Middle frontal gyrus (tissue), 1 donor: ENCODE measurements around the gene GJC3.
"Not testable (repeated sequence)": the region's sequence is repeated elsewhere in the genome, so short reads cannot be mapped to it uniquely, and the experiment has no call there.

Experiments
- DNase-seq: peaks from one replicate; pipeline ENCODE4 v3.0.0-alpha.2; 2015; ENCODE audit warnings: low spot score; ENCODE audit errors: extremely low spot score

Gene GJC3

GRCh38 chr7:99928994-99929729 lies at the start of gene GJC3:
Gene GJC3 (minus strand): TSS chr7:99929620. CDS start chr7:99929620, 0 bp downstream.
- no peak for DNase-seq

- DNase-seq, result no peak
Measured at GRCh38 chr7:99976626-99977025, 47.2 kb upstream of the GJC3 start.

GRCh38 chr7:99975782-99976521 lies 46.5 kb upstream of the GJC3 start, which contains the start of gene AZGP1:
Gene AZGP1 (minus strand): TSS chr7:99976031. CDS start chr7:99976020, 11 bp downstream.
- DNase-seq, result no peak

- no peak for DNase-seq
Measured at GRCh38 chr7:99974681-99975080, 45.3 kb upstream of the GJC3 start.

GRCh38 chr7:99973817-99974216 lies 44.4 kb upstream of the GJC3 start:
- DNase-seq, result not testable (repeated sequence)

- no peak for DNase-seq
Measured at GRCh38 chr7:99971242-99971641, 41.8 kb upstream of the GJC3 start.

GRCh38 chr7:99969813-99970212 lies 40.4 kb upstream of the GJC3 start:
- not testable (repeated sequence) for DNase-seq

GRCh38 chr7:99969298-99969697 lies 39.9 kb upstream of the GJC3 start:
- DNase-seq, result no peak

- DNase-seq, result no peak
Measured at GRCh38 chr7:99958564-99959227, 29.3 kb upstream of the GJC3 start.

GRCh38 chr7:99955247-99955646 lies 25.8 kb upstream of the GJC3 start:
- DNase-seq, result no peak

GRCh38 chr7:99954643-99955042 lies 25.2 kb upstream of the GJC3 start:
- not testable (repeated sequence) for DNase-seq

GRCh38 chr7:99953649-99954048 lies 24.2 kb upstream of the GJC3 start:
- DNase-seq, result no peak

GRCh38 chr7:99952649-99953048 lies 23.2 kb upstream of the GJC3 start:
- DNase-seq, result not testable (repeated sequence)

GRCh38 chr7:99950819-99951218 lies 21.4 kb upstream of the GJC3 start:
- DNase-seq, result not testable (repeated sequence)

- DNase-seq, result no peak
Measured at GRCh38 chr7:99949645-99950228, 20.3 kb upstream of the GJC3 start.

- DNase-seq, result no peak
Measured at GRCh38 chr7:99947608-99948007, 18.2 kb upstream of the GJC3 start.

GRCh38 chr7:99944497-99945070 lies 15.2 kb upstream of the GJC3 start:
- no peak for DNase-seq

- no peak for DNase-seq
Measured at GRCh38 chr7:99943641-99944496, 14.4 kb upstream of the GJC3 start.

- DNase-seq, result no peak
Measured at GRCh38 chr7:99938296-99938695, 8.9 kb upstream of the GJC3 start.

- DNase-seq, result not testable (repeated sequence)
Measured at GRCh38 chr7:99935009-99935408, 5.6 kb upstream of the GJC3 start.
